Measurements from ENCODE around the gene TRIP4.
A peak's percentile ranks its signal among the peaks of the same experiment; 100 is the strongest.

TRIP4 gene

GRCh38 chr15:64454282-64454681, 66.6 kb downstream of the TRIP4 start:
- TF ChIP-seq, protein P1, sequence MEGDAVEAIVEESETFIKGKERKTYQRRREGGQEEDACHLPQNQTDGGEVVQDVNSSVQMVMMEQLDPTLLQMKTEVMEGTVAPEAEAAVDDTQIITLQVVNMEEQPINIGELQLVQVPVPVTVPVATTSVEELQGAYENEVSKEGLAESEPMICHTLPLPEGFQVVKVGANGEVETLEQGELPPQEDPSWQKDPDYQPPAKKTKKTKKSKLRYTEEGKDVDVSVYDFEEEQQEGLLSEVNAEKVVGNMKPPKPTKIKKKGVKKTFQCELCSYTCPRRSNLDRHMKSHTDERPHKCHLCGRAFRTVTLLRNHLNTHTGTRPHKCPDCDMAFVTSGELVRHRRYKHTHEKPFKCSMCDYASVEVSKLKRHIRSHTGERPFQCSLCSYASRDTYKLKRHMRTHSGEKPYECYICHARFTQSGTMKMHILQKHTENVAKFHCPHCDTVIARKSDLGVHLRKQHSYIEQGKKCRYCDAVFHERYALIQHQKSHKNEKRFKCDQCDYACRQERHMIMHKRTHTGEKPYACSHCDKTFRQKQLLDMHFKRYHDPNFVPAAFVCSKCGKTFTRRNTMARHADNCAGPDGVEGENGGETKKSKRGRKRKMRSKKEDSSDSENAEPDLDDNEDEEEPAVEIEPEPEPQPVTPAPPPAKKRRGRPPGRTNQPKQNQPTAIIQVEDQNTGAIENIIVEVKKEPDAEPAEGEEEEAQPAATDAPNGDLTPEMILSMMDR (IDR thresholded peaks at IDR 0.05; ENCODE audit: extremely low read depth, insufficient read depth, missing control alignments): no peak
- no peak for DNase-seq (ENCODE audit: low spot score)
- in situ Hi-C loops (cut with MboI; ENCODE audit: low pct_unique_long_range_greater_than_20kb, low sequenced_read_pairs, unreplicated experiment): no loop called here

DNA sequence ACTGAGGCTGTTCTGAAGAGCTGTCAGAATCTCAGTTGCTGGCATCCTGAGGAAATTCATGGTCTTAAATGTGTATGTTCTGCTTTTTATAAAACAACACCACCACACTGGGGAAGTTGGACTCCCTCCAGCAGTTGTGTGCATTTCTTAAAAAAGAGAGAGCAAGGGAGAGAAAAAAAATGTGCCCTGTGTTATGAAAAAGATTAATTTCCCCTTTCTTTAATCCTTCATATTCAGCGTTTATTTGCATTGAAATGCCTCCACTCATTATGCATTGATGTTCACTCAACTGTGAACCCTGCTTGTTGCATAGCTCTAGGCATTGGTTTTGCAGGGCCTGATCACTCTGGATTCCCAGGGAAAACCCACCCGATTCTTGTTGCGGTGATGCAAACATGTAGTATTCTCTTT, 68.3 kb downstream of the TRIP4 start:
- in situ Hi-C loops (cut with MboI; ENCODE audit: low pct_unique_long_range_greater_than_20kb, low sequenced_read_pairs, unreplicated experiment): no loop called here
- no peak for DNase-seq (ENCODE audit: low spot score)

DNA sequence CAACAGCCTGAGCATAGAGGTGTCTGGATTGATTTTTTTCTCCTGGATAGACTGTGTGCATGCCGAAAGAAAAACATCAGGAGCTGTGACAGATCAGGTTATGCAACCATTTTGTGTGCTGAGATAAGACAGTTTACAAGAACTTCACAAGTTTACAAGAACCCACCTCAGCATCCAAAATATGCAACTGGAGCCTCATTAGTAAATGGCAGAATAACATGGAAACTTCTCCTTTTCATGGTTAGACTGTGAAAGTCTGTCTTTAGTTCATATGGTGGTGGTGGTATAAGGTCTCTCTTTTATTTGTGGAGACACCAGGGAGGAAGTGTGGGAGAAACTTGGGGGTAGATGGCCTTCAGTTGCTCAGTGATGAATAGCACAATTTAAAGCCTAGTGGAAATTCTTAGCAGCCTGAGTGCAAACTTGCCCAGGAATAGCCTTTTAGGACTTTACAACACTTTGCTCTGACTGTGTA, 69.0 kb downstream of the TRIP4 start:
- in situ Hi-C loops (cut with MboI; ENCODE audit: low pct_unique_long_range_greater_than_20kb, low sequenced_read_pairs, unreplicated experiment): no loop called here
- TF ChIP-seq, protein P1 (IDR thresholded peaks at IDR 0.05; ENCODE audit: extremely low read depth, insufficient read depth, missing control alignments): no peak
- DNase-seq (ENCODE audit: low spot score): no peak

More for the DNA sequence above, 68.3 kb downstream of the TRIP4 start:
- TF ChIP-seq, protein P1 (IDR thresholded peaks at IDR 0.05; ENCODE audit: extremely low read depth, insufficient read depth, missing control alignments): no peak

DNA sequence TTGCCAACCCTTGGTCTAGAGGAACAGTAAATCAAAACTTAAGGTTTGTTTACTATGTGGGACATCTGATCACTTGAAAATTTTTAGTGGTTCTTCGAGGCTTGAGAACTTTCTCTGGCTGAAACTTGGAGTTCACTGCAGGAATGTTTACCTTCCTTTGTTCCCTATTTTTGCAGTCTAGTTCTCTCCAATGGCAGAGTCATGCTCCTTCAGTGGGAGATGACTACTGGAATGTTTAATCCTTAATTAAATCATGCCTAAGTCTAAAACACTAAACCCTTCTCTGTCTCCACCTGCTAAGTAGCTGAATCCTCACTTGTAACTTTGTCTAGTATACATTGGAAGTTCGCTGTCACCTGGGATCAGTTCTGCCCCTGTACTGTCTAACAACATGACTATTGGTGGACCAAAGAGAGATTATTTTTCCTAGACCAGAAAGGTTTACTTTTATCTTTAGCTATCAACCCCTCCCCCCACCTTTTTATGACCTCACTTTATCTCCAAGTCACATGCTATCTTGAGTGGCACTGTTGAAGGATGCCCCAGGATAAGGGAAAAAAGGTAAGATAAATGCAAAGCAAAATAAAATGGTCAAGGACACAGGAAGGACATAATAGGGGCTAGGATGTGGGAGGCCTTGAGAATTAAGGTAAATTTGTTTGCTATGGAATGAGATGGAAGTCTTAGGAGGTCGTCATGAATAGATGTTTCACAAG, 71.6 kb downstream of the TRIP4 start:
- DNase-seq (ENCODE audit: low spot score): no peak
- TF ChIP-seq, protein P1 (IDR thresholded peaks at IDR 0.05; ENCODE audit: extremely low read depth, insufficient read depth, missing control alignments): no peak
- in situ Hi-C loops (cut with MboI; ENCODE audit: low pct_unique_long_range_greater_than_20kb, low sequenced_read_pairs, unreplicated experiment): no loop called here

DNA sequence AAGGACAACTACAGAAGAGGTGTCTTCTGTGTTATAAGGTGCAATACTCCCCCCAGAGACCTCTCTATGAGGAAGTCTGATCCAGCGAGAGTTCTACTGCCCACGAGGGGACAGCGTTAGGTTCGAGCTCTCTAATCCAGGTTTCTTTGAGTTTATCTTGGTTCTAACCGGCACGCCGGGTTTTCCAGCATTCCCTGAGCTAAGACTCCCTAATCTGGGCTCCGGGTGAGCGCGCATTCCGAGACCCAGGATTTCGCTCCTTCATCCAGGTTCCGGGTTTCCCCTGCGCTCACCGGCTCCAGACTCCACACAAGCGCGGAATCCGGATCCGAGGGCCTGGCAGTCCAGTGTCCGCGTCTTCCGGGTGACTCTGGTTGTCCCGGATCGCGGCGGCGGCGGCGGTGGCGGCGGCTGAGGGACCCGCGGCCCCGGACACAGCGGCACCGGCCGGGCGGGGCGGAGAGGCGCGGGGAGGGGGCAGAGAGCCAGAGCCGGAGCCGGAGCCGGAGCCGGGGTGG, 72.6 kb downstream of the TRIP4 start, which contains the start of gene ZNF609:
TSS of gene ZNF609 (plus strand) at position 373 of the 518 bp plus-strand sequence. CDS start 38,842 bp downstream, outside the sequence.
- TF ChIP-seq, protein P1 (IDR thresholded peaks at IDR 0.05; ENCODE audit: extremely low read depth, insufficient read depth, missing control alignments): peak; percentile 19
- in situ Hi-C loops (cut with MboI; ENCODE audit: low pct_unique_long_range_greater_than_20kb, low sequenced_read_pairs, unreplicated experiment): no loop called here
- DNase-seq (ENCODE audit: low spot score): peak; percentile 89

GRCh38 chr15:64460724-64461720, 73.4 kb downstream of the TRIP4 start:
- in situ Hi-C loops (cut with MboI; ENCODE audit: low pct_unique_long_range_greater_than_20kb, low sequenced_read_pairs, unreplicated experiment): no loop called here
- TF ChIP-seq, protein P1 (IDR thresholded peaks at IDR 0.05; ENCODE audit: extremely low read depth, insufficient read depth, missing control alignments): no peak
- peak; percentile 70 for DNase-seq (ENCODE audit: low spot score)

Measured in GM13977 (cell line).